GM12801 (cell line): ENCODE data around the gene PAFAH2.

Experiments used
- CTCF ChIP-seq: IDR thresholded peaks from one replicate; pipeline ENCODE4 v1.5.1; 2011; ENCODE audit warnings: control low read depth; ENCODE audit not compliant: insufficient read length; ENCODE audit errors: extremely low read depth

PAFAH2 gene

GRCh38 chr1:26016953-26017545 is 19.2 kb upstream of the PAFAH2 start:
- TF ChIP-seq CTCF, result no peak

GRCh38 chr1:26016258-26016952 is 18.5 kb upstream of the PAFAH2 start:
- no peak for TF ChIP-seq CTCF

GRCh38 chr1:26015358-26015757 is 17.5 kb upstream of the PAFAH2 start:
- no peak for TF ChIP-seq CTCF

GRCh38 chr1:26014179-26014578 is 16.3 kb upstream of the PAFAH2 start:
- no peak for TF ChIP-seq CTCF

DNA sequence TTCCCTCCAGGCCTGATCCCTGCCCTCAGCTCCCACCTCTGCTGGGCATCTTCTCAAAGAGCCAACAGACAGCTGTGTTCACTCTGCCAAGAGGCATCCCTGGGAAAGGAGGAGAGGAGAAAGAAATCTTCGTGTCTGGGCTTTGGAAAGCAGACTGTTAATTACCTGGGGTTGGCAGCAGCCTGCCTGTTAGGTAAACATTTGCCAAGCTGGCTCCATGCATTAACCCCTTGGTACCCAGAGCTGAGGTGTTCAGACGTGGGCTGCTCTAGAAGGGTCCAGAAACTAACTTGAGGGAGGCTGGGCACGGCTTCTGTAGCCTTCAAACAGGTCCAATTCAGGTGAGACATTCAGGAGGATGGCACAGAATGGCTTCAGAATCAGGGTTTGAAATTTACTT is 15.0 kb upstream of the PAFAH2 start:
- no peak for TF ChIP-seq CTCF

DNA sequence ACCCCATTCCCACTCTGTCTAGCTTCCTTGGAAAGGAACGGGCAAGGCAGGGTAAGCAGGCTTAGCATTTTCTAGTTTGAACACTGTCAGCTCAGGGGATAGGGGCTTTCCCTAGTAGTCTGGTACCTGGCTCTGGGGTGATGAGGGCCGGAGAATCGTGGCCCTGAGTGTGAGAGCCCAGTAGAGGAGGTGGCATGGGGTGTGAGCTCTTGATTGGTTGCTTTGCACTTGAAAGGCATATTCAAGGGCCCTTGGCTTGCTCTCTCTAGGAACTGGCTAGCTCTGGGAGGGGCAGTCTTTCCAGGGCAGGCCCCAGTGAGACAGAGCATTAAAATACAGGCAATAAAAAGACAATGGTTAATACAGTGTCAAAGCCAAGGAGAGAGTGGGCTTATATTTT is 13.0 kb upstream of the PAFAH2 start:
- TF ChIP-seq CTCF, result no peak

DNA sequence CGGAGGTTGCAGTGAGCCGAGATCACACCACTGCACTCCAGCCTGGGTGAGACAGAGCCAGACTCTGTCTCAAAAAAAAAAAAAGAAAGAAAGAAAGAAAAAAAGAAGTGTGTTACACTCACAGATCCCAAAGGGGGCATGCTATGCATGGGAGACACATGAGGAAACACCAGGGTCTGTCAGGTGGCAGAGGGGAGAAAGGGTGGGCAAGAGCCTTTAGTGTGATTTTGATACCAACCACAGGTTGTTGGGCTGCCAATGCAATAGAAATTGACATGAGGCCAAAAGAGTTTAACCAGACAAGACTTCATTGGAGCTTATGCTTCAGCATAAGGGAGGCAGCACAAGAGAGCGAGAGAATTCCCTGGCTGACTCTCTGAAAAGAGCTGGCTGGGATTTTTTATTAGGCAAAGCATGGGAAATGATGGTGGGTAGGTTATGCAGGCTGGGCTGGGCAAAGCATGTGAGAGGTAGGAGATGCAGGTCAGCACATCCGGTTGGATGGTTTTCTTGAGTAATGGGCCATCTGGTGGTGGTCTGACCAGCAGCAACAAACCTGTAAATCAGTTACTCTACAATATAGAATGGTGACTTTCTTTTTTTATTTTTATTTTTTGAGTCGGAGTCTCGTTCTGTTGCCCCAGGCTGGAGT is 12.1 kb upstream of the PAFAH2 start:
- no peak for TF ChIP-seq CTCF
